NCI-H1048 (cell line): Measurements from ENCODE around the gene FNIP1.
"Not testable (repeated sequence)": the region's sequence is repeated elsewhere in the genome, so short reads cannot be mapped to it uniquely, and the experiment has no call there.

Experiments used
- DNase-seq: peaks from one replicate; lab custom pipeline; 2025; lab: John Stamatoyannopoulos, UW

FNIP1 gene

GRCh38 chr5:131786900-131787692, 9.7 kb downstream of the FNIP1 start:
- DNase-seq, result no peak

- no peak for DNase-seq
Measured at GRCh38 chr5:131786036-131786435, 10.8 kb downstream of the FNIP1 start.

GRCh38 chr5:131783874-131784273, 12.9 kb downstream of the FNIP1 start:
- no peak for DNase-seq

GRCh38 chr5:131783357-131783756, 13.5 kb downstream of the FNIP1 start:
- no peak for DNase-seq

- DNase-seq, result no peak
Measured at GRCh38 chr5:131782717-131783116, 14.1 kb downstream of the FNIP1 start.

- DNase-seq, result not testable (repeated sequence)
Measured at GRCh38 chr5:131778141-131778540, 18.7 kb downstream of the FNIP1 start.

GRCh38 chr5:131776450-131776849, 20.4 kb downstream of the FNIP1 start:
- DNase-seq, result no peak

GRCh38 chr5:131774652-131775367, 22.0 kb downstream of the FNIP1 start:
- DNase-seq, result peak; percentile 1

- DNase-seq, result no peak
Measured at GRCh38 chr5:131773805-131774204, 23.0 kb downstream of the FNIP1 start.

GRCh38 chr5:131771692-131772091, 25.1 kb downstream of the FNIP1 start:
- no peak for DNase-seq

- DNase-seq, result no peak
Measured at GRCh38 chr5:131769961-131770360, 26.9 kb downstream of the FNIP1 start.

GRCh38 chr5:131769336-131769735, 27.5 kb downstream of the FNIP1 start:
- no peak for DNase-seq

GRCh38 chr5:131767891-131768290, 28.9 kb downstream of the FNIP1 start:
- DNase-seq, result no peak

- DNase-seq, result no peak
Measured at GRCh38 chr5:131766689-131767088, 30.1 kb downstream of the FNIP1 start.

GRCh38 chr5:131765261-131765660, 31.6 kb downstream of the FNIP1 start:
- DNase-seq, result no peak

GRCh38 chr5:131763968-131764367, 32.8 kb downstream of the FNIP1 start:
- no peak for DNase-seq

- DNase-seq, result no peak
Measured at GRCh38 chr5:131760793-131761192, 36.0 kb downstream of the FNIP1 start.

- DNase-seq, result no peak
Measured at GRCh38 chr5:131759704-131760103, 37.1 kb downstream of the FNIP1 start.

- no peak for DNase-seq
Measured at GRCh38 chr5:131758520-131758900, 38.3 kb downstream of the FNIP1 start.

GRCh38 chr5:131757830-131758519, 38.8 kb downstream of the FNIP1 start:
- DNase-seq, result no peak

- DNase-seq, result no peak
Measured at GRCh38 chr5:131756942-131757341, 39.9 kb downstream of the FNIP1 start.

- DNase-seq, result no peak
Measured at GRCh38 chr5:131754363-131754762, 42.5 kb downstream of the FNIP1 start.

GRCh38 chr5:131751506-131751905, 45.3 kb downstream of the FNIP1 start:
- DNase-seq, result no peak
